HG02852 (cell line): ENCODE measurements around the gene CCDC137.

Experiments
- ATAC-seq: cut with Tn5 transposase; IDR thresholded peaks from one replicate; pipeline ENCODE4 v1.9.1; 2021; ENCODE audit warnings: mild to moderate bottlenecking, moderate library complexity; ENCODE audit not compliant: unreplicated experiment

Gene CCDC137

GRCh38 chr17:81700353-81701287, 34.1 kb downstream of the CCDC137 start:
- no peak for ATAC-seq

- no peak for ATAC-seq
These were observed 34.9 kb downstream of the CCDC137 start for GRCh38 chr17:81701288-81702071.

GRCh38 chr17:81702934-81703746, 36.6 kb downstream of the CCDC137 start, which contains the start of gene MRPL12:
Gene MRPL12, plus strand, starts transcription at chr17:81703367. Its CDS starts 135 bp downstream, at chr17:81703502.
- peak; percentile 73 for ATAC-seq

- ATAC-seq, result no peak
These were observed 37.5 kb downstream of the CCDC137 start for GRCh38 chr17:81703747-81704654.

GRCh38 chr17:81705518-81706231, 39.1 kb downstream of the CCDC137 start:
- ATAC-seq, result no peak

GRCh38 chr17:81706232-81706611, 39.7 kb downstream of the CCDC137 start:
- ATAC-seq, result no peak

GRCh38 chr17:81706757-81707624, 40.5 kb downstream of the CCDC137 start:
- ATAC-seq, result no peak

- ATAC-seq, result no peak
These were observed 41.4 kb downstream of the CCDC137 start for GRCh38 chr17:81707725-81708646.

GRCh38 chr17:81708739-81709185, 42.2 kb downstream of the CCDC137 start:
- ATAC-seq, result no peak

GRCh38 chr17:81710514-81711308, 44.2 kb downstream of the CCDC137 start:
- no peak for ATAC-seq

GRCh38 chr17:81711814-81712467, 45.4 kb downstream of the CCDC137 start, which contains the start of gene SLC25A10:
Gene SLC25A10, plus strand, starts transcription at chr17:81712284. Its CDS starts 143 bp downstream, at chr17:81712427.
- peak; percentile 65 for ATAC-seq

GRCh38 chr17:81712468-81713003, 46.0 kb downstream of the CCDC137 start:
- no peak for ATAC-seq

- no peak for ATAC-seq
These were observed 46.5 kb downstream of the CCDC137 start for GRCh38 chr17:81713004-81713555.

- no peak for ATAC-seq
These were observed 47.2 kb downstream of the CCDC137 start for GRCh38 chr17:81713556-81714411.
